Panc1 (cell line): ENCODE measurements around the gene LRRC56.

Experiments used
- CTCF ChIP-seq: fragments of 450-650 bp; IDR thresholded peaks from 2 replicates; pipeline ENCODE4 v1.5.1; 2017; ENCODE audit warnings: mild to moderate bottlenecking
- POLR2AphosphoS5 ChIP-seq: IDR thresholded peaks from 2 replicates; pipeline ENCODE4 v1.6.1; 2012; ENCODE audit warnings: mild to moderate bottlenecking, low read depth, low read length, moderate library complexity
- REST ChIP-seq, 2 experiments: IDR thresholded peaks; 2 replicates each; pipeline ENCODE4 v1.6.1; 2011 to 2012; ENCODE audit warnings: low read depth in 2 of 2, control low read depth in 1 of 2, low read length in 1 of 2, mild to moderate bottlenecking in 1 of 2, moderate library complexity in 1 of 2; ENCODE audit not compliant: insufficient read depth in 1 of 2

DNA sequence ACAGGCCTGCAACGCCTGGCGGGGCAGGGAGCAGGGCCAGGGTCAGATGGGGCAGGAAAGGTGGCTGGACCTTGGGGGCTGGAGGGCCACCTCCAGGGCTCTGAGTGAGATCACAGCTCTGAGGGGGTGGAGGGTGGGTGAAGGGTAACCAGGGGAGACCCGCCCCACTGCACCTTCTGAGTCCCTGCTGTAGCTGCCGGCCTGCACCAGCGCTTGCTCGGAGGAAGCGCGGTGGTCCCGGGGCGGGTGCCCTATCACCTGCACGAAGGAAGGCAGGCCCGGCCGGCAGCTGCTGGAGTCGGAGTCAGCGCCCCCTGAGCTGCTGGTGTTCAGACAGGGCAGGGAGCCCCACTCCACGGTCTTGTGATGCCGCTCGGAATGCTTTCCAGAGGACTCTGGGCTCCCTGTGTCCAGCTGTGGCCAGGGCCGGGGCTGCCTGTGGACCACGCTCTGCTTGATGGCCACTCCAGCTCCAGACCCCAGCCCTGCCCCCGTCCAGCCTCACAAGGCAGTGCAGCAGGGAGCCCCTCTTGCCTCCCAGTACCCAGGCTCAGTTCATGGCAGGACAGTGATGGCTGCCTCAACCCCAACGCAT, 19.4 kb downstream of the LRRC56 start:
- no peak for TF ChIP-seq CTCF
- TF ChIP-seq REST (IDR thresholded peaks at IDR 0.05; ENCODE audit: insufficient read depth in 1 of 2, low read depth in 2 of 2, low read length in 1 of 2): no peak
- no peak for TF ChIP-seq POLR2AphosphoS5
